ENCODE results near the gene RAD17.

- TF ChIP-seq EP300 (IDR thresholded peaks at IDR 0.05; ENCODE audit: borderline replicate concordance in 1 of 2, low read depth in 2 of 2, low read length in 2 of 2) (no peak), CTCF (IDR thresholded peaks at IDR 0.05; ENCODE audit: control extremely low read depth in 1 of 3, insufficient read depth in 1 of 3, low read depth in 1 of 3, low read length in 3 of 3) (no peak), SIN3A (conservative IDR thresholded peaks at IDR 0.05 in 1 of 2, IDR thresholded peaks at IDR 0.05 in 1 of 2; ENCODE audit: low read depth in 1 of 2, low read length in 2 of 2) (peak; percentile 79 to 83), CBX8 (IDR thresholded peaks at IDR 0.05; ENCODE audit: borderline replicate concordance, low read depth, low read length) (no peak)
Observed at GRCh38 chr5:69369340-69370121, at the start of gene RAD17, which contains the start of the genes AK6 and TAF9.
